ENCODE results near the gene ADAMTS2. TPM values are rescaled to one million over a fixed set of nuclear protein-coding genes. Genes with fewer than 3 reads are reported as not detected.

ADAMTS2 gene
- total and polyA plus RNA-seq, 2 of the 8 experiments (the other 6 are each of a cell fraction or from before 2014, with no cell fraction given): 6.6 to 7.3 TPM

DNA sequence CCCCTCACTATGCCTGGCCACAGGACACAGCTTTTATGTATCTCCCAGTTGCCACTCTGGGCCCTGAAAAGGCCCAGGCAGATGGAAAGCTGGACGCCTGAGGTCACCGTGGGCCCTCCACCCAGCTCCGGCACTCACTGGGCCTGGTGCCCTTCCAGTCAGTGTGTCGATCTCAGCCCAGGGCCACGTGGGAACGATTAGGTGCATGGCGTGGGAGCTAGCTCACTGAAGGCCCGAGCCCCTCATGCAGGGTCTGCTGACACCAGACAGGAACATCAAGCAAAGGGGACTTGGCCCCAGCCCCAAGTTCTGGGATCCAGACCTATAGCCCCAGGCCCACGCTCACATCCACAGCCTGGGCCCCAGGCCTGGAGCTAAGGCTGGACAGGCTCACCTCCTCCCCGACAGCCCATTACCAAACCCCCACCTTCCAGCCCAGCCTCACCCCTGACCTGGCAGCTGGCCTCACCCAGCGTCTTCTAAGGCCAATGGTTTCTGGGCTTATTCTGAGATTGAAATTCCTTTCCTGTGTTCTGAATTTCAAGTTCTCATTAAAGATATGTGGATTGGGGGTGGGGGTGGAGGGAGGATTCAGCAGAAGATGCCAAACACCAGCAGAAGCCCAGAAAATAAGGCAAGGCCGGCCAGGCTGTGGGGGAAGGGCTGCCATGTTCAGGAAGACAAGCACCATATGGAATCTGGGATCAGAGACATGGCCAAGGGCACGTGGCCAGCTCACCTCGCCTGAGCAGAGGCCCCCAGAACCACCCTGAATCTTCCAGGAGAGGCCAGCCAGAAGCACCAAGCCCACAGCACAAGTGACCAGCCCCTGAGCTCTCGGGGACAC, 74.5 kb downstream of the ADAMTS2 start (continued):
- TF ChIP-seq EP300 (IDR thresholded peaks at IDR 0.05; ENCODE audit: borderline replicate concordance in 1 of 2, low read depth in 2 of 2, low read length in 2 of 2): no peak
